Activated CD4-positive, alpha-beta T cell treated with anti-CD3 and anti-CD28 coated beads, Interleukin-2, amount 10 ng/mL, durations not matched to agents 24 days and 14 days (primary cell): ENCODE measurements around the gene CHDH. TPM values are rescaled to one million over a fixed set of nuclear protein-coding genes. Genes with fewer than 3 reads are reported as not detected.

Experiments
- DNase-seq: peaks from one replicate; pipeline ENCODE4 v3.0.0; 2022
- H3K27ac Mint-ChIP-seq: one replicate; pipeline ENCODE4 v1.8.0; 2022; ENCODE audit warnings: mild to moderate bottlenecking, mixed read lengths
- H3K27me3 Mint-ChIP-seq: one replicate; pipeline ENCODE4 v1.8.0; 2022; ENCODE audit warnings: mixed read lengths
- H3K36me3 Mint-ChIP-seq: one replicate; pipeline ENCODE4 v1.8.0; 2022; ENCODE audit warnings: low read depth, mild to moderate bottlenecking, mixed read lengths
- H3K4me1 Mint-ChIP-seq: one replicate; pipeline ENCODE4 v1.8.0; 2021; ENCODE audit warnings: mixed read lengths
- H3K4me3 Mint-ChIP-seq: one replicate; pipeline ENCODE4 v1.8.0; 2022; ENCODE audit warnings: mild to moderate bottlenecking, moderate library complexity, mixed read lengths
- H3K9me3 Mint-ChIP-seq: one replicate; pipeline ENCODE4 v1.8.0; 2021; ENCODE audit warnings: mixed read lengths
- intact Hi-C: fragments of 100-400 bp; cut with micrococcal nuclease; formaldehyde crosslinking; loops from one replicate; pipeline ENCODE4 v1.15.1; 2023
- total RNA-seq: library from RNA; stranded (reverse); gene quantifications from 2 replicates; pipeline ENCODE4 v1.2.3, GENCODE V29; 2022

The CHDH gene
- total RNA-seq, 1 donor from 2014 or later = 0.75 TPM

DNA sequence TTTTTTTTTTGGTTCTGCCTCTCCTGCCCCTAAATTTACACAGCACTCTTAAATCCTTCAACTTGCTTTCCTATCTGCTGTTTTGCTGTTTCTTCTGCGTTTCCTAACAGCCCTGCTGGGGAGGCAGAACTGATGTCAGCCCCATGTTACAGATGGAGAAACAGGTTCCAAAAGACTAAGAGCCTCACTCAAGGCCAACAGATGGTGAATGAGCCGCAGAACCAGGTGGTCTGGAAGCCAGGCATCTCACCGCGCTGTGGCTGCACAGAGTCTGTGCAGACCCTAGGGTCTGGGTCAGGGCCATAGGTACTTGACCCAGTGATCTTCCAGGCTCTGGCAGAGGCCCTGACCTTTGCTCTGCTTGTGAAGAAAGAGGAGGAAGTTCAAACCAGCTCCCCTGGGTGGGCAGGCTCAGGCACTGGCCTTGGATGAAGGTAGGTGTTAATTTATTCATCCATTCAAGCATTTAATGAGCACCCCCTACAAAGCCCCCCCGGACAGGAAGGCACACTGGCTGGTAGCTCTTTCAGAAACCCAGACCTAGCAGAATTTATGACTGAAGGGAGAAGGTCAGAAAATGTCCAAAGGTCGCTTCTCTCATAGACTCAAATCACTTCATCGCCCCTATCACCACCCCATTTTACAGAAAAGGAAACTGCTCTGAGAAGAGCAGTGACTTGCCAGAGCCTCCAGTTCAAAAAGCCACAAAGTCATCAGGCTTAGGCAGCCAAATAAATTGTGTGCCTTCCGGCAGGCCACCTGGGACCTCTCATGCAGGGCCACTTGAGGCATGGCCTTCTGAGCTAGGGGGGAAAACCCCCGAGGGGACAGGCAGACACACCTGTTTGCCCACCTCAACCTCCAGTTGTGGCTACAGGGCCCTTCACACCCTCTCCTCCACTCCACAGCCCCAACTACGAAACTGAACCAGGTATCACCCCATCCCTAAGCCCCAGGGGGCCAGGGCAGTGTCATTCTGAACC is 2.7 kb downstream of the CHDH start:
- no peak for DNase-seq
- Mint-ChIP-seq H3K4me3 (no peak overlapping the region), H3K9me3 (no peaks in the 10 kb centered on the region), H3K27ac (no peak overlapping the region), H3K4me1 (peaks cover 4% of the 10 kb centered on the region), H3K27me3 (peaks cover 58% of the 10 kb centered on the region), H3K36me3 (no peaks in the 10 kb centered on the region)
- intact Hi-C loops = no loop called here

DNA sequence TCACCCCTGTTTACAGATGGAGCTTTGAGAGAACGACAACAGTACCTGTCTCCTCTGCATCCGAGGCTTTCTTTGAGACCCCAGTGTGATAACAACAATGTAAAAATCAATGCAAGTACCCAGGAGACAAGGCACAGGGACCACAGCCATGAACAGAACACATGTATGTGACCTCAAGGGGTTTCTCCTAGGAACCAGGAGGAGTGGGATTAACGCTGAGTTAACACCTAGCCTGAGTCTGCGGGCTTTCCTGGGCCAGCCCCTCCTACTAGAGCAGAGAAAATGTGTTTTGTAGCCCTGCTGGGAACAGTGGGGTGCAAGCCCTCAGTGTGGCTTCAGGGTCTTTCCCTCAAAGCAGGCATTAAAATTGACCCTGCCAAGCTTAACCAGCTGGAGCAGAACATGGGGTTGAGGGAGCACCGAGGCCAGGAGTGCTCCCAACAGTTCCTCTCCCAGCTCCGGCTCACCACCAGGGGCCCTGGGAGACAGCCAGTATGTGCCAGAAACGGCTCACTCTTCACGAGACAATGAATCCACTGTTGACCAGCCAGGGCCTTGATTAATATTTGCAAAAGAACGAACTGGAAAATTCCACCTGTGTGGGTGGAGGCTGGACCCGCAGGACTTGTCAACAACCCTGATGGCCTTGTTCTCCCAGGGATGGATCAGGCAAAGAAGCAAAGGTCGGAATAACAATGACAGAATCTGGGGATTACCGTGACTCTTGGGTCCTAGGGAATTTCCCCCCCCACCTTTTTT is 3.6 kb downstream of the CHDH start:
- no peak for DNase-seq
- Mint-ChIP-seq H3K27me3 (peaks cover 50% of the 10 kb centered on the region), H3K27ac (no peak overlapping the region), H3K9me3 (no peaks in the 10 kb centered on the region), H3K4me3 (no peak overlapping the region), H3K36me3 (no peaks in the 10 kb centered on the region), H3K4me1 (peaks cover 4% of the 10 kb centered on the region)
- intact Hi-C loops = no loop called here

- intact Hi-C loops = no loop called here
- Mint-ChIP-seq H3K27ac (no peak overlapping the region), H3K4me1 (peaks cover 2% of the 10 kb centered on the region), H3K36me3 (no peaks in the 10 kb centered on the region), H3K4me3 (no peak overlapping the region), H3K9me3 (no peaks in the 10 kb centered on the region), H3K27me3 (peaks cover 38% of the 10 kb centered on the region)
- no peak for DNase-seq
Observed at GRCh38 chr3:53841296-53841695, 4.9 kb downstream of the CHDH start.

DNA sequence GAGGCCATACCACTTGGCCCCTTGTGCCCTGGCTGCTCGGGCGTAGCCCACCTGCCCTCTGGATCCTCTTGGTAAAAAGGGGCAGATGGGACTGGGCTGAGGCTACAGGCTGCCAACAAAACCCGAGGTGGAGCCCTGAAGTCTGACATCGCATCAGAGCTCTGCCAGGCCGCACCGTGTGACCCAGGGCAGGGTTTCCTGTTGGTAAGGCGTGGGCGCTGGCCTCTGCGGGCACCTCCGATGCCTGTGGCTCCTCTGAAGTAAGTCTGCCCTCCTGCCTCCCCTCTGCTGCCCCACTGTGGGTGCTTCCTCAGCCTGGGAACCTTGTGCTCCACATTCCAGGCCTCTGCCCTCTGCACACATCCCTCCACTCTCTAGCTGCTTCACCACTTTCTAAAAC is 8.9 kb downstream of the CHDH start:
- no peaks in the 10 kb centered on the region for H3K36me3 Mint-ChIP-seq
- no peak overlapping the region for H3K4me3 Mint-ChIP-seq
- H3K27ac Mint-ChIP-seq = no peak overlapping the region
- intact Hi-C loops = no loop called here
- H3K27me3 Mint-ChIP-seq = peaks cover 10% of the 10 kb centered on the region
- H3K4me1 Mint-ChIP-seq = no peaks in the 10 kb centered on the region
- DNase-seq = no peak
- H3K9me3 Mint-ChIP-seq = no peaks in the 10 kb centered on the region

DNA sequence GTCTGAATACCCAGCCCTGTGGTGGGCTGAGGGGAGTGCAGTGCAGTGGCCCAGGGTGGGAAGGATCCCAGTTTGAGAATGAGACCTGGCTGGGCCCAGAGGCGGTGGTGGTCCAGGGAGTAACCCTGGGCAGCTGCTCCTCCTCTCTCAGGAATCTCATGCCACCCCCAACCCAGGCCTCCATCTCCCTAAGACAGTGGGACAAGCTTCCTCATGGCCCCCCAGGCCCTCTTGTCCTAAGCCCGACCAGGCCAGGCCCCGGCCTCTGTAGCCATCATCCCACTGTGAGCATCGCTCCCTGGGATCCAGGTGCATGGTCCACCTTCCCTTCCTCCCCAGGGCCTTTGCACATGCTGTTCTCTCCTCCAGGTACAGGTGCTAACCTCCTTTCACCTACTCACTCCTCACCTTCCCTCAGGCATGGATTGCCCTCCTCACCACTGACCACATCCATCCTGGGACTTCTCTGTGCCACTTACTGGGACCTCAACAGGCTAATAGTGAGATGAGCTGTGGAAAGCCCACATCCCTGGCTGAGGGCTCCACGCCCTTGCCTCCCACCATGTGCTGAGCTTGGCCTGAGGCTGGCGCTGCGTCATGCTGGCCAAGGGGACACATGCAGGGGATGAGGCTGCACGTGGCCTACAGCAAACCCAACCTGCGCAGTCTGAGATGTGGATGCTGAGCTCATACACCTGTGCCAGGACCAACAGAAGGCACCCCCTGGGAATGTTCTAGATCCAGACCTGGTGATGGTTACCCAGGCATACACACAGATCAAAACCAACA is 9.9 kb downstream of the CHDH start:
- Mint-ChIP-seq H3K27me3 (peaks cover 7% of the 10 kb centered on the region), H3K27ac (no peak overlapping the region), H3K9me3 (no peaks in the 10 kb centered on the region), H3K4me1 (no peaks in the 10 kb centered on the region), H3K4me3 (no peak overlapping the region), H3K36me3 (no peaks in the 10 kb centered on the region)
- no peak for DNase-seq
- intact Hi-C loops = no loop called here

DNA sequence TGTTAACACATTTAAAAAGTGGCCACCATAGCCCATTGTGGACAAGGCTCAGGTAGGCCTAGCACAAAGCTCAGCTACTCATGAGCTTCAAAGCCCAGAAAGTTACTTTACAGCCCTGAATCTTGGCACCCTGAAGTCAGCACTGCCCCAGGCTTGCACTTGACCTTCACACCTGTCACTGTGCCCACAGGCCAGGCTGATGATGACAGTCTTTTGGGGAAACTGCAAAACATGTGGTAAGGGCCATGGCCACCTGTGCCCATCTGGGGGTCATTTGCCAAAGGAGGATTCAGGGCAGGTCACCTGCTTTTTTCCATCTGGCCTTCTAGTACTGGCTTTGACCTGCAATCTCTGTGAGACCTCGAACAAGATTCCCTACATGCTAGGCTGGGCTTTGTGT is 11.0 kb downstream of the CHDH start:
- no peaks in the 10 kb centered on the region for H3K36me3 Mint-ChIP-seq
- no peaks in the 10 kb centered on the region for H3K4me1 Mint-ChIP-seq
- no peak for DNase-seq
- H3K4me3 Mint-ChIP-seq = no peak overlapping the region
- peaks cover 4% of the 10 kb centered on the region for H3K27me3 Mint-ChIP-seq
- H3K9me3 Mint-ChIP-seq = no peaks in the 10 kb centered on the region
- intact Hi-C loops = no loop called here
- H3K27ac Mint-ChIP-seq = no peak overlapping the region

- Mint-ChIP-seq H3K4me3 (no peak overlapping the region), H3K4me1 (no peaks in the 10 kb centered on the region), H3K9me3 (no peaks in the 10 kb centered on the region), H3K36me3 (no peaks in the 10 kb centered on the region), H3K27ac (no peak overlapping the region), H3K27me3 (peaks cover 2% of the 10 kb centered on the region)
- intact Hi-C loops = no loop called here
- DNase-seq = no peak
Observed at GRCh38 chr3:53834429-53835095, 11.7 kb downstream of the CHDH start.

- peaks cover 2% of the 10 kb centered on the region for H3K27me3 Mint-ChIP-seq
- H3K27ac Mint-ChIP-seq = no peak overlapping the region
- DNase-seq = no peak
- H3K36me3 Mint-ChIP-seq = no peaks in the 10 kb centered on the region
- H3K9me3 Mint-ChIP-seq = no peaks in the 10 kb centered on the region
- intact Hi-C loops = no loop called here
- no peaks in the 10 kb centered on the region for H3K4me1 Mint-ChIP-seq
- no peak overlapping the region for H3K4me3 Mint-ChIP-seq
Observed at GRCh38 chr3:53833700-53834099, 12.5 kb downstream of the CHDH start.

GRCh38 chr3:53833053-53833645 is 13.1 kb downstream of the CHDH start:
- Mint-ChIP-seq H3K9me3 (no peaks in the 10 kb centered on the region), H3K4me3 (no peak overlapping the region), H3K27me3 (peaks cover 2% of the 10 kb centered on the region), H3K27ac (no peak overlapping the region), H3K36me3 (no peaks in the 10 kb centered on the region), H3K4me1 (no peaks in the 10 kb centered on the region)
- no peak for DNase-seq
- intact Hi-C loops = no loop called here

- H3K36me3 Mint-ChIP-seq = no peaks in the 10 kb centered on the region
- intact Hi-C loops = no loop called here
- no peak overlapping the region for H3K4me3 Mint-ChIP-seq
- H3K9me3 Mint-ChIP-seq = no peaks in the 10 kb centered on the region
- no peak overlapping the region for H3K27ac Mint-ChIP-seq
- no peak for DNase-seq
- peaks cover 8% of the 10 kb centered on the region for H3K27me3 Mint-ChIP-seq
- H3K4me1 Mint-ChIP-seq = no peaks in the 10 kb centered on the region
Observed at GRCh38 chr3:53830944-53831343, 15.3 kb downstream of the CHDH start.

DNA sequence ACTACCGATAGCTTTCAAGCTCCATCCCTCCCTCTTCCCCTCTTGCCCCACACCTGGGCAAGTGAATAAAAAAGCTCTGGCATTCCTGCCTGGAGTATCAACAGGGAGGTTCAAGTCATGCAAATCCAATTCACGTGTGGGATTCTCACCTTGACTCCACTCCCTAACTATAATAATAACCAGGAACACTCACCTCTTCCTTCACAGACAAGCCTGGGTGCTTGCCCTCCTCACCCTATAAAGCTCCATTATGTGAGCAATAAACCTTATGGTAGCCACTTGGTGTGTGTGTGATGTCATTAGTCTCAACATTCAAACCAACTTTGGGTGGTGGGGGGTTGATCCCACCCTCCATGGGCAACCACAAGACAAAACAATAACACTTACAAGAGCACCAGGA is 16.6 kb downstream of the CHDH start:
- peaks cover 16% of the 10 kb centered on the region for H3K27me3 Mint-ChIP-seq
- H3K4me1 Mint-ChIP-seq = no peaks in the 10 kb centered on the region
- H3K4me3 Mint-ChIP-seq = no peak overlapping the region
- H3K9me3 Mint-ChIP-seq = no peaks in the 10 kb centered on the region
- DNase-seq = no peak
- H3K36me3 Mint-ChIP-seq = no peaks in the 10 kb centered on the region
- no peak overlapping the region for H3K27ac Mint-ChIP-seq
- intact Hi-C loops = no loop called here

DNA sequence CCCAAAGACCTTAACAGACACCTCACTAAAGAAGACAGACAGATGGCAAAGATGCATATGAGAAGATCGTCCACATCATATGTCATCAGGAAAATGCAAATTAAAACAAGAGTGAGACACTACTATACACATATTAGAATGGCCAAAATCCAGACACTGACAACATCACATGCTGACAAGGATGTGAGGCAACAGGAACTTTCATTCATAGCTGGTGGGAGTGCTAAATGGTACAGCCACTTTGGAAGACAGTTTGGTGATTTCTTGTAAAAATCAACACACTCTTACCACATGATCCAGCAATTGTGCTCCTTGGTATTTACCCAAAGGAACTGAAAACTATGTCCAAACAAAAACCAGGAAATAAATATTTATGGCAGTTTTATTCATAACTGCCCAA is 17.6 kb downstream of the CHDH start:
- no peak overlapping the region for H3K27ac Mint-ChIP-seq
- intact Hi-C loops = no loop called here
- peaks cover 16% of the 10 kb centered on the region for H3K27me3 Mint-ChIP-seq
- no peaks in the 10 kb centered on the region for H3K9me3 Mint-ChIP-seq
- no peak overlapping the region for H3K4me3 Mint-ChIP-seq
- H3K36me3 Mint-ChIP-seq = no peaks in the 10 kb centered on the region
- H3K4me1 Mint-ChIP-seq = no peaks in the 10 kb centered on the region
- no peak for DNase-seq

GRCh38 chr3:53826048-53826447 is 20.2 kb downstream of the CHDH start:
- intact Hi-C loops = no loop called here
- H3K4me1 Mint-ChIP-seq = no peaks in the 10 kb centered on the region
- no peak overlapping the region for H3K4me3 Mint-ChIP-seq
- H3K36me3 Mint-ChIP-seq = no peaks in the 10 kb centered on the region
- no peaks in the 10 kb centered on the region for H3K9me3 Mint-ChIP-seq
- no peak for DNase-seq
- no peak overlapping the region for H3K27ac Mint-ChIP-seq
- H3K27me3 Mint-ChIP-seq = peaks cover 16% of the 10 kb centered on the region
